Measurements from ENCODE around the gene C1orf198. TPM values are rescaled to one million over a fixed set of nuclear protein-coding genes. Genes with fewer than 3 reads are reported as not detected.

C1orf198 gene
- total and polyA plus RNA-seq, 2 of the 4 experiments (the other 2 are of a cell fraction), result 67.4 to 76.2 TPM

- no peak for TF ChIP-seq CHD1 (IDR thresholded peaks at IDR 0.05; ENCODE audit: low read depth, low read length)
- 0 out of 2 replicates have a peak, but pooled peaks have one; percentile 4 for TF ChIP-seq RAD21 (IDR thresholded peaks at IDR 0.05; ENCODE audit: low read length)
- TF ChIP-seq POLR2A (IDR thresholded peaks at IDR 0.05; ENCODE audit: low read depth, low read length), result no peak
These were observed 18.7 kb downstream of the C1orf198 start (continued) for GRCh38 chr1:230849451-230850224.

- Histone ChIP-seq H3K9ac (ENCODE audit: low read depth, low read length) (no peak overlapping the region), H3K18ac (ENCODE audit: low read depth, low read length) (peak overlapping the region; percentile 43), H2AK5ac (ENCODE audit: low read depth, low read length) (no peak overlapping the region), H2AK9ac (replicated peaks; ENCODE audit: low read depth, low read length, poor library complexity) (no peak overlapping the region), H2BK120ac (ENCODE audit: low read depth, low read length) (no peak overlapping the region), H4K91ac (ENCODE audit: insufficient read depth, low read depth, low read length) (no peak overlapping the region), H3K27ac (ENCODE audit: insufficient read depth, low read length) (no peak overlapping the region), H3K27me3 (ENCODE audit: control insufficient read depth, insufficient read depth, low read length) (no peaks in the 10 kb centered on the region), H3K4me1 (ENCODE audit: control insufficient read depth, insufficient read depth, low read length) (peaks cover 31% of the 10 kb centered on the region), H3K56ac (ENCODE audit: extremely low read depth, insufficient read depth, low read length) (no peak overlapping the region), H3K36me3 (ENCODE audit: control insufficient read depth, insufficient read depth, low read length) (peaks cover 30% of the 10 kb centered on the region), H3K79me1 (ENCODE audit: low read depth in 1 of 2, low read length in 2 of 2) (peaks cover 40 to 86% of the 10 kb centered on the region in 2 experiments), H3K4me2 (ENCODE audit: low read depth, low read length) (no peak overlapping the region), H4K5ac (ENCODE audit: low read depth, low read length) (no peak overlapping the region), H2BK15ac (ENCODE audit: low read depth, low read length) (no peak overlapping the region; the same call in 2 of the 3 replicates), H2BK20ac (ENCODE audit: low read depth, low read length) (peak overlapping the region; percentile 60; the same call in 1 of the 2 replicates), H3K4ac (ENCODE audit: low read depth, low read length) (0 out of 2 replicates have a peak overlapping the region, but pooled peaks have one; percentile 47), H2BK5ac (ENCODE audit: low read depth, low read length, poor library complexity, severe bottlenecking) (no peak overlapping the region), H4K20me1 (ENCODE audit: insufficient read depth, low read length) (peaks cover 52% of the 10 kb centered on the region), H3K9me3 (ENCODE audit: control insufficient read depth, insufficient read depth, low read length) (peaks cover 5% of the 10 kb centered on the region), H2AFZ (replicated peaks; ENCODE audit: low read length, poor library complexity) (no peak overlapping the region), H3K4me3 (ENCODE audit: insufficient read depth, low read depth, low read length) (no peak overlapping the region), H3K23ac (ENCODE audit: low read depth, low read length) (no peak overlapping the region), H4K8ac (ENCODE audit: low read depth in 2 of 2, low read length in 2 of 2) (no peak overlapping the region; a peak in 1 of 4 replicates), H3K14ac (replicated peaks; ENCODE audit: low read depth, low read length) (0 out of 2 replicates have a peak overlapping the region, but pooled peaks have one; percentile 5), H3K9me1 (ENCODE audit: insufficient read depth, low read length) (peaks cover 33% of the 10 kb centered on the region)
- intact Hi-C loops (cut with micrococcal nuclease) (no loop called here), dilution Hi-C loops (cut with HindIII; ENCODE audit: low sequenced_read_pairs, unreplicated experiment) (no loop called here), in situ Hi-C loops (cut with MboI; ENCODE audit: low sequenced_read_pairs) (no loop called here)
- POLR2A ChIA-PET (ENCODE audit: unreplicated experiment), result no interaction called here
- BruUV-seq (replicated peaks), result no TSS peak
- CTCF ChIA-PET, result interaction anchor here (0.6 to 1.0 kb wide), 3 partner anchors 11 to 731 kb away, joined by 3 read pairs; no protein-coding TSS in a partner anchor
- no peak for DNase-seq
- WGBS, 2 experiments (ENCODE audit: extremely low coverage in 2 of 2, insufficient read length in 1 of 2), result no CpG with 5 or more reads among the region's 3 CpGs
- ATAC-seq (ENCODE audit: low read depth), result no peak
- peak; percentile 20; the same call in 1 of the 2 replicates for TF ChIP-seq CEBPB (IDR thresholded peaks at IDR 0.05; ENCODE audit: low read depth, low read length)
- TF ChIP-seq USF2 (IDR thresholded peaks at IDR 0.05; ENCODE audit: low read depth, low read length), result no peak
- TF ChIP-seq MAFK (IDR thresholded peaks at IDR 0.05; ENCODE audit: low read depth, low read length), result no peak
These were observed 20.1 kb downstream of the C1orf198 start for GRCh38 chr1:230848235-230848634.

Data from IMR-90 (cell line).